Neural cell (in vitro differentiated cells): ENCODE measurements around the gene ADTRP. TPM values are rescaled to one million over a fixed set of nuclear protein-coding genes. Genes with fewer than 3 reads are reported as not detected.
"Not testable (repeated sequence)": the region's sequence is repeated elsewhere in the genome, so short reads cannot be mapped to it uniquely, and the experiment has no call there.

Source experiments
- H2AFZ ChIP-seq: fragments of 200-600, 300-800 bp; sonication (generic), shearing (Covaris generic); 2 replicates; pipeline ENCODE4 v1.6.0; 2014; ENCODE audit warnings: low read depth, mild to moderate bottlenecking, antibody characterized with exemption, low read length, moderate library complexity
- H3F3A ChIP-seq: fragments of 200-600 bp; shearing (Covaris generic); 2 replicates; pipeline ENCODE4 v1.6.1; 2016; ENCODE audit warnings: mild to moderate bottlenecking, moderate library complexity, mixed read lengths, antibody characterized with exemption, low read length; ENCODE audit not compliant: insufficient read depth, poor library complexity, severe bottlenecking
- H3K27ac ChIP-seq: fragments of 200-600, 300-800 bp; sonication (generic), shearing (Covaris generic); 2 replicates; pipeline ENCODE4 v1.5.1; 2014; ENCODE audit warnings: mild to moderate bottlenecking, low read length, moderate library complexity
- H3K27me3 ChIP-seq: fragments of 300-800, 200-600 bp; sonication (generic), shearing (Covaris generic); 2 replicates; pipeline ENCODE4 v1.6.0; 2014; ENCODE audit warnings: mild to moderate bottlenecking, low read depth, low read length, moderate library complexity; ENCODE audit not compliant: insufficient read depth
- H3K36me3 ChIP-seq: fragments of 300-800, 200-600 bp; sonication (generic), shearing (Covaris generic); 2 replicates; pipeline ENCODE4 v1.5.1; 2014; ENCODE audit warnings: mild to moderate bottlenecking, antibody characterized with exemption, low read length, moderate library complexity; ENCODE audit not compliant: insufficient read depth
- H3K4me2 ChIP-seq: fragments of 300-800, 200-600 bp; sonication (generic), shearing (Covaris generic); 2 replicates; pipeline ENCODE4 v1.6.0; 2014; ENCODE audit warnings: mild to moderate bottlenecking, low read length
- H3K4me3 ChIP-seq: fragments of 300-800, 200-600 bp; sonication (generic), shearing (Covaris generic); 2 replicates; pipeline ENCODE4 v1.5.1; 2014; ENCODE audit warnings: mild to moderate bottlenecking, low read length, moderate library complexity
- H3K79me2 ChIP-seq: fragments of 200-600 bp; shearing (Covaris generic); replicated peaks from 2 replicates; pipeline ENCODE4 v1.6.0; 2014; ENCODE audit warnings: mild to moderate bottlenecking, low read length, moderate library complexity; ENCODE audit not compliant: insufficient read depth
- H3K9ac ChIP-seq: fragments of 300-800, 200-600 bp; sonication (generic), shearing (Covaris generic); 2 replicates; pipeline ENCODE4 v1.6.1; 2016; ENCODE audit warnings: mild to moderate bottlenecking, low read length, mixed read lengths
- H3K9me2 ChIP-seq: fragments of 200-600 bp; shearing (Covaris generic); 2 replicates; pipeline ENCODE4 v1.6.1; 2016; ENCODE audit warnings: mild to moderate bottlenecking, low read length, mixed read lengths; ENCODE audit not compliant: insufficient read depth
- H3K9me3 ChIP-seq: fragments of 200-600, 300-800 bp; sonication (generic), shearing (Covaris generic); 2 replicates; pipeline ENCODE4 v1.6.1; 2016; ENCODE audit warnings: mild to moderate bottlenecking, mixed run types, low read length, moderate library complexity, mixed read lengths
- H4K20me1 ChIP-seq: fragments of 200-600 bp; shearing (Covaris generic); 2 replicates; pipeline ENCODE4 v1.6.1; 2016; ENCODE audit warnings: mild to moderate bottlenecking, mixed run types; ENCODE audit not compliant: insufficient read depth
- CTCF ChIP-seq: fragments of 450-650 bp; IDR thresholded peaks from 2 replicates; pipeline ENCODE4 v1.5.1; 2014; ENCODE audit warnings: antibody characterized with exemption, mild to moderate bottlenecking, moderate library complexity; ENCODE audit not compliant: poor library complexity, severe bottlenecking
- EP300 ChIP-seq: fragments of 450-650 bp; conservative IDR thresholded peaks from 2 replicates; pipeline ENCODE4 v1.6.1; 2014; ENCODE audit warnings: antibody characterized with exemption, mild to moderate bottlenecking, moderate library complexity; ENCODE audit not compliant: poor library complexity, severe bottlenecking
- EZH2 ChIP-seq: fragments of 200-600, 300-800 bp; shearing (Covaris generic), sonication (generic); IDR thresholded peaks from 2 replicates; pipeline ENCODE4 v1.6.1; 2014; ENCODE audit warnings: antibody characterized with exemption, low read length, borderline replicate concordance, mild to moderate bottlenecking; ENCODE audit not compliant: insufficient read depth, poor library complexity, severe bottlenecking
- MXI1 ChIP-seq: fragments of 450-650 bp; conservative IDR thresholded peaks from 2 replicates; pipeline ENCODE4 v1.6.1; 2014; ENCODE audit warnings: antibody characterized with exemption, mild to moderate bottlenecking; ENCODE audit not compliant: poor library complexity, severe bottlenecking
- POLR2AphosphoS5 ChIP-seq: IDR thresholded peaks from 2 replicates; pipeline ENCODE4 v1.6.1; 2012
- RAD21 ChIP-seq: fragments of 450-650 bp; conservative IDR thresholded peaks from 2 replicates; pipeline ENCODE4 v1.6.1; 2014; ENCODE audit warnings: antibody characterized with exemption, mild to moderate bottlenecking, moderate library complexity
- REST ChIP-seq: IDR thresholded peaks from 2 replicates; pipeline ENCODE4 v1.6.1; 2012; ENCODE audit warnings: borderline replicate concordance
- SMC3 ChIP-seq: fragments of 450-650 bp; conservative IDR thresholded peaks from 2 replicates; pipeline ENCODE4 v1.6.1; 2014; ENCODE audit warnings: antibody characterized with exemption, mild to moderate bottlenecking, moderate library complexity; ENCODE audit not compliant: poor library complexity
- TAF1 ChIP-seq: IDR thresholded peaks from 2 replicates; pipeline ENCODE4 v1.6.1; 2012; ENCODE audit warnings: low read depth
- polyA plus RNA-seq: library from polyadenylated mRNA; depleted of rRNA; stranded (reverse); fragments of >200 nt; gene quantifications from 2 replicates; pipeline ENCODE4 v1.2.3, GENCODE V29; 2014

ADTRP gene
- polyA plus RNA-seq, 1 donor from 2014 or later: not detected

- Histone ChIP-seq H3K4me3 (no peak overlapping the region), H3K27ac (no peak overlapping the region), H3F3A (no peaks in the 10 kb centered on the region), H3K27me3 (no peaks in the 10 kb centered on the region), H2AFZ (no peak overlapping the region), H3K4me2 (no peak overlapping the region), H3K79me2 (no peaks in the 10 kb centered on the region), H4K20me1 (no peaks in the 10 kb centered on the region), H3K9ac (no peak overlapping the region), H3K9me2 (no peaks in the 10 kb centered on the region), H3K36me3 (no peaks in the 10 kb centered on the region), H3K9me3 (no peaks in the 10 kb centered on the region)
- no peak for TF ChIP-seq MXI1
- no peak for TF ChIP-seq SMC3
Observed at GRCh38 chr6:11803591-11803971, 25.0 kb upstream of the ADTRP start.

GRCh38 chr6:11802886-11803590, 24.4 kb upstream of the ADTRP start:
- H2AFZ ChIP-seq: no peak overlapping the region
- H3F3A ChIP-seq: no peaks in the 10 kb centered on the region
- no peaks in the 10 kb centered on the region for H3K79me2 ChIP-seq
- H3K9me3 ChIP-seq: no peaks in the 10 kb centered on the region
- no peak overlapping the region for H3K27ac ChIP-seq
- H3K4me2 ChIP-seq: no peak overlapping the region
- H4K20me1 ChIP-seq: no peaks in the 10 kb centered on the region
- H3K27me3 ChIP-seq: no peaks in the 10 kb centered on the region
- H3K36me3 ChIP-seq: no peaks in the 10 kb centered on the region
- no peaks in the 10 kb centered on the region for H3K9me2 ChIP-seq
- H3K9ac ChIP-seq: no peak overlapping the region
- no peak for TF ChIP-seq RAD21
- no peak for TF ChIP-seq TAF1
- no peak for TF ChIP-seq EP300
- TF ChIP-seq SMC3: no peak
- TF ChIP-seq CTCF: no peak
- TF ChIP-seq EZH2: no peak
- TF ChIP-seq POLR2AphosphoS5: no peak
- TF ChIP-seq REST: no peak
- TF ChIP-seq MXI1: no peak
- H3K4me3 ChIP-seq: no peak overlapping the region

- H3F3A ChIP-seq, H3K4me2 ChIP-seq: not testable (repeated sequence)
Observed at GRCh38 chr6:11800531-11800930, 21.9 kb upstream of the ADTRP start.

More at GRCh38 chr6:11800531-11800930, 21.9 kb upstream of the ADTRP start:
- H3K27ac ChIP-seq, H3K27me3 ChIP-seq, H4K20me1 ChIP-seq, H2AFZ ChIP-seq, H3K36me3 ChIP-seq, H3K9ac ChIP-seq, H3K9me2 ChIP-seq, H3K79me2 ChIP-seq, H3K9me3 ChIP-seq, H3K4me3 ChIP-seq: not testable (repeated sequence)
